ENCODE results near the gene SARM1.
A peak's percentile ranks its signal among the peaks of the same experiment; 100 is the strongest.

SARM1 gene

GRCh38 chr17:28391401-28391800 is 19.9 kb downstream of the SARM1 start:
- no peak for TF ChIP-seq CTCF (conservative IDR thresholded peaks at IDR 0.05; ENCODE audit: control insufficient read depth, insufficient read depth, low read depth, low read length)
- DNase-seq (ENCODE audit: low read depth): no peak
- H3K4me3 ChIP-seq (ENCODE audit: control insufficient read depth, low read depth, low read length): no peak overlapping the region

- DNase-seq (ENCODE audit: low read depth): peak; percentile 53
- no peak for TF ChIP-seq CTCF (conservative IDR thresholded peaks at IDR 0.05; ENCODE audit: control insufficient read depth, insufficient read depth, low read depth, low read length)
- no peak overlapping the region for H3K4me3 ChIP-seq (ENCODE audit: control insufficient read depth, low read depth, low read length)
Measured at GRCh38 chr17:28392491-28392890, 21.0 kb downstream of the SARM1 start.

- TF ChIP-seq CTCF (conservative IDR thresholded peaks at IDR 0.05; ENCODE audit: control insufficient read depth, insufficient read depth, low read depth, low read length): no peak
- no peak overlapping the region for H3K4me3 ChIP-seq (ENCODE audit: control insufficient read depth, low read depth, low read length)
- DNase-seq (ENCODE audit: low read depth): peak; percentile 21
Measured at GRCh38 chr17:28394337-28395116, 23.0 kb downstream of the SARM1 start.

- TF ChIP-seq CTCF (conservative IDR thresholded peaks at IDR 0.05; ENCODE audit: control insufficient read depth, insufficient read depth, low read depth, low read length): no peak
- H3K4me3 ChIP-seq (ENCODE audit: control insufficient read depth, low read depth, low read length): no peak overlapping the region
- no peak for DNase-seq (ENCODE audit: low read depth)
Measured at GRCh38 chr17:28395426-28395825, 23.9 kb downstream of the SARM1 start.

- no peak for TF ChIP-seq CTCF (conservative IDR thresholded peaks at IDR 0.05; ENCODE audit: control insufficient read depth, insufficient read depth, low read depth, low read length)
- no peak for DNase-seq (ENCODE audit: low read depth)
- no peak overlapping the region for H3K4me3 ChIP-seq (ENCODE audit: control insufficient read depth, low read depth, low read length)
Measured at GRCh38 chr17:28395968-28396367, 24.5 kb downstream of the SARM1 start.

GRCh38 chr17:28396635-28397239 is 25.2 kb downstream of the SARM1 start:
- no peak overlapping the region for H3K4me3 ChIP-seq (ENCODE audit: control insufficient read depth, low read depth, low read length)
- DNase-seq (ENCODE audit: low read depth): no peak
- no peak for TF ChIP-seq CTCF (conservative IDR thresholded peaks at IDR 0.05; ENCODE audit: control insufficient read depth, insufficient read depth, low read depth, low read length)

All from fibroblast of mammary gland (primary cell).